HG02885 (cell line): ENCODE results near the gene SHD.

Experiments used
- ATAC-seq: cut with Tn5 transposase; IDR thresholded peaks from one replicate; pipeline ENCODE4 v1.9.1; 2021; ENCODE audit warnings: mild to moderate bottlenecking; ENCODE audit not compliant: unreplicated experiment, poor library complexity

The SHD gene

DNA sequence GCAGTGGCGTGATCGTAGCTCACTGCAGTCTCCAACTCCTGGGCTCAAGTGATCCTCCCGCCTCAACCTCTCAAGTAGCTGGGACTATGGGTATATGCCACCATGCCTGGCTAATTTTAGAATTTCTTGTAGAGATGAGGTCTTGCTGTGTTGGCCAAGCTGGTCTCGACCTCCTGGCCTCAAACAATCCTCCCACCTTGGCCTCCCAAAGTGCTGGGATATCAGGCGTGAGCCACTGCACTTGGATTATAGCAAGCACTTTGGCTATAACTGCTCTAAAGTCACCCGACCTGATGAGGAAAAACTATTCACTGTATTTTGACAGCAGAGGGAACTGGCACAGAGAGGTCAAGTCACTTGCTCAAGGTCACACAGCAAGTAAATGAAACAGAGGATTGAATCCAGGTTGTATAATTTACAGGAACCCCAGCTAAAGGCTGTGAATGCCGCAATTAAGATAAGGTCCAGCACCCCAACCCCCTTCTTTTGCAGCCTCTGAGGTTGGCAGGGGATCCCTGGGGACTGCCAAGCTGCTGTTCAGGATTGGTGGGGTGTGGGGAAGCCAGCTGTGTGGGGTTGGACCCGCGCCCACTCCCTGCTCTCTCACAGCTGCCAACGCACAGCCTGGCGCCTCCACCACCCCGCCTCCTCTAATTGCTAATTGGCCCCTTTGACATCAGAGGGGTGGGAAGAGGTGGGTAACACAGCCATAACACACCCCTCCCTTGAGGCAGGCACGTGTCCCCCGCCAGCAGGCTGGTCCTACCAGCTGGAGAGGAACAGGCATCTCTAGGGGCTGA lies 17.1 kb downstream of the SHD start:
- no peak for ATAC-seq

DNA sequence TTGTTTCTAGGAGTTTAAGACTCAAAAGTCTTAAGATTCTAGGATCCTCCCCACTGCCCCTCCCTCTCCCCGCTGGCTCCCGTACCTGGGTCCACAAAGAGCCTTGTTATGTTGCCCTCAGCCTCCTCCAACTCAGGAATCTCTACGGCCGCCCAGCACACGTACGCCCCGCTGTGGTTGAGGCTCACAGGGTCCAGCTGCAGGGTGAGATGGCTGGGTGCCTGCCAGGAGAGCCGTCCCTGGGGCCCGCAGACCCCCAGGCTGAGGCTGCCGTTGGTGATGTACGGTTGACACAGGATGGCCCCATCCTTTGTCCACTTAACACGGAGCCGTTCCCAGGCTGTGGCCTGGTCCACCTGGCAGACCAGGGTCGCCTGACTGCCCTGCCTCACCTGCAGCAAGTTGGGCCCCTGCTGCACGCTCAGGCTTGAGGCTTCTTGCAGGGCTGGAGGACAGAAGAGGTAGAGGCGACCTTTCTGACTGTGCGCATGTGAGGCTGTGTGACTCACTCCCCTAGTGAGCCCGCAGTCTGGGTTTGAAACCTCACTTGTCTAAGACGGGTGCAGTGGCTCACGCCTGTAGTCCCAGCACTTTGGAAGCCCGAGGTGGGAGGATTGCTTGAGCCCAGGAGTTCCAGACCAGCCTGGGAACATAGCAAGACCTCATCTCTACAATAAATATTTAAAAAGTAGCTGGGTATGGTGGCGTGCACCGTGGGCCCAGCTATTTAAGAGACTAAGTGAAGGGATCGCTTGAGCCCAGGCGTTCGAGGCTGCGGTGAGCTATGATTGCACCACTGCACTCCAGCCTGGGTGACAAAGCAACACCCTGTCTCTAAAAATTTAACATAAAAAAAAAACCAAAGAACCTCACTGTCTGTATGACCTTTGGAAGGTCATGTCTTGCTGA lies 19.1 kb downstream of the SHD start:
- ATAC-seq = no peak

GRCh38 chr19:4298810-4299550 lies 19.9 kb downstream of the SHD start:
- no peak for ATAC-seq

- no peak for ATAC-seq
Measured at GRCh38 chr19:4300589-4300988, 21.5 kb downstream of the SHD start.

GRCh38 chr19:4301590-4302242 lies 22.6 kb downstream of the SHD start:
- ATAC-seq = no peak

GRCh38 chr19:4302243-4302640 lies 23.2 kb downstream of the SHD start, which contains the start of gene TMIGD2:
TSS of gene TMIGD2 (minus strand) at chr19:4302389. CDS start at chr19:4302385, 4 bp downstream.
- ATAC-seq = no peak

DNA sequence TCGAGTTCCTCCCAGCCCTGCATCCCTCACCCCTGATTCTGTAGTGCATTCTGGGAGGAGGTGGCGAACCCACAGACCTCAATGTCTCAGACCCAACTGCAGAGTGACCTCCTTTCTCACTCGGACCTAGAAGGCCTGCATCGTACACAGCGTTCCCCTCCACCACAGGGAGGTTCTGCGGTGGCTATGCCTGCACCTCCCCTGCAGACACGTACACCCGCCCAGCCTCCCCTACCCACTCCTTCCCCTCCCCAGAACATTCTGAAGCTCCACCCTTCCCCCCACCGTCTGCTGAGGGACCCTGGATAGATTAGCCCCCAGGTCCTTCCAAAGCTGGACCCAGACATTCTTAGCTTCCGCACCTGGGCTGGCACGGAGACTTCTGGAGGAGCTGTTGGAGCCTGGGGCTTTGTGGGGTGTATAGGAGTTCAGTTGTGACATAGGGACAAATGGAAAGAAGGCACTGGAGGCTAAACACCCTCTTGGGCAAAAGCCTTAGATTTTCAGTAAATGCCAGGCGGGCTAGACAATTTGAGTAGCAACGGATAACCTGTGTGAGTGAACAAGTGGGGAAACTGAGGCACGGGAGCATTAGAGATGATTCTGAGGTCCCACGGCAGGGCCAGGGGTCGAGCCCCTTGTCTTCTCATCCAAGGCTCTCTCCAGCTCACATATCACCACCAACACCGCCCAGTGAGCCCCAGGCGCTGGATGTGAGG lies 24.9 kb downstream of the SHD start:
- ATAC-seq = no peak

DNA sequence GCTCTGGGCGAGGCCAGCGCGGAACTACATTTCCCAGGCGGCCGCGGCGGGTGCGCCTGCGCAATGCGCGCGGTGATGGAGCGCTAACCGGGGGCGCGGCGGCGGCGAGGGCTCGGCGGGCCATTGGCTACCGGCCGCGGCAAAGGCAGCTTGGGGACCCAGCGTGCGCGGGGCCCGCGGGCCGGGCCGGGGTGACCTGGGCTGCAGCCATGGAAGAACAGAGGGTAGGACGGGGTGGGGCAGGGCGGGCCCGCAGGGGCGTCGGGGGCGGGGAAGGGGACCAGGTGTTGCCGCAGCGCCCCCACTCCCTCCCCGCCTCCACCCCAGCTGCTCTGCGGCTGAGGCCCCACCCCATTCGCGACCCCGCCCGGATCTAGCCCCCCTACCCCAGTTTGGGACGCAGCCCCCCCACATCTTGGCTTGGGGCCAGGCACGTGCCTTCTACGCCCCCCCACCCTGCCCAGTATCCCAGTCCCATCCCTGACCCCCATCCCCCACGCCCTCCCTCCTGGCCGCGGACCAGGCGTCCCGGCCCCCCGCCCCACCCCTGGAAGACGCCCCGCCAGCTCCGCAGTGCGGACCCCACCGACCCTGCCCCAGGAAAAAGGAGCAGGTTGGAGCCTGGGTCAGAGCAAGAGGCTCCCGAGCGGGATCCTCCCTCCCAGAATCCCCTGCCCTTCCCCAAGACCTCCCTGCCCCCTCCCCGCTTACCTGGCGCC lies 25.6 kb downstream of the SHD start, which contains the start of gene FSD1:
TSS of gene FSD1 (plus strand) at position 61 of the 719 bp plus-strand sequence. CDS start at position 210, 149 bp downstream.
- ATAC-seq = no peak

DNA sequence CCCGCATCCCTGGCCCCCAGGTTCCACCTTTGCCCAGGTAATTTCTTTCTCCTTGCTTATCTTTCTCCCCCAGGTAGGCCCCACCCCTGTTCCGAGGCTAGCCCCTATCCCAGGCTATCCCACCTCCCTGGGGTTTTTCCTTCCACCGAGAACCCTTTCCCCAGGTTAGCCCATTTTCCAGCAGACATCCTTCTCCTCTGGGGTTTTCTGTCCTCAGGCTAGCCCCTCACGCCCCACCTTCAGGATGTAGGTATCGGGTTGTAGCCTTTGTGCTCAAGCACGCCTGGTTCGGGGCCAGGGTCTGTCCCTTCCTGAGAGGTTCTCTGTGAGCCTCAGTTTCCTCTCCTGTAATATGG lies 26.2 kb downstream of the SHD start:
- ATAC-seq = no peak

GRCh38 chr19:4305659-4306058 lies 26.6 kb downstream of the SHD start:
- no peak for ATAC-seq

DNA sequence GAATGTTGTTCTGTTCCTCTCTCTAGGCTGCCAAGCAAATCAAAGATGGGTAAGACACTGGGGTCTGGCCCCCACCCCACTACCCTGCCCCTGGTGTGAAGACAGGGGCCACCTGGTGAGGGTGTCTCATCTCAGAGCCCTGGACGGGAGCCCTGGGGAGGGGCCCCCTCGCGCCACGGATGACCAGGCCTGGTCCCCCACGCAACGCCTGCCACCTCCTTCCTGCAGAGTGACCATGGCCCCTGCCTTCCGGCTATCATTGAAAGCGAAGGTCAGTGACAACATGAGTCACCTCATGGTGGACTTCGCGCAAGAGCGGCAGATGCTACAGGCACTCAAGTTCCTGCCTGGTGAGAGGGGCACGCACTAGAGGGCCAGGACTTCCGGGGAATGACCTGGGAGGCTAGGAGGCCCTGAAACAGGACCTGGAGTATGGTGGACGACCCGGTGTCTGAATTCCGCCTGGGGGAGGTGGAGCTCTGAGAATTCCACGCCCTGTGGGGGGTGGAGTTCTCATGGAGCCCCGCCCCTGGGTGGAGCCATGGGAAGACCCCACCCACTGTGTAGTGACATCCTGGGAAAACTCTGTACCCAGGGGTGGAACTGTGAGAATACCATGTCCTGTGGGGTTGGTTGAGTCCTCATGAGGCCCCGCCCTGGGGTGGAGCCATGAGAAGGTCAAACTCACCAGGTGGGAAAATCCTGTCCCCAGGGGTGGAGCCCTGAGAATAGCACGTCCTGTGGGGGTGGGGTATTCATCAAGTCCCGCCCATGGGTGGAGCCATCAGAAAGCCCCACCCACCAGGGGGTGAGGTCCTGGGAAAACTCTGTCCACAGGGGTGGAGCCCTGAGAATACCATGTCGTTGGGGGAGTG lies 31.4 kb downstream of the SHD start:
- ATAC-seq = no peak

GRCh38 chr19:4313847-4314490 lies 34.9 kb downstream of the SHD start:
- no peak for ATAC-seq

DNA sequence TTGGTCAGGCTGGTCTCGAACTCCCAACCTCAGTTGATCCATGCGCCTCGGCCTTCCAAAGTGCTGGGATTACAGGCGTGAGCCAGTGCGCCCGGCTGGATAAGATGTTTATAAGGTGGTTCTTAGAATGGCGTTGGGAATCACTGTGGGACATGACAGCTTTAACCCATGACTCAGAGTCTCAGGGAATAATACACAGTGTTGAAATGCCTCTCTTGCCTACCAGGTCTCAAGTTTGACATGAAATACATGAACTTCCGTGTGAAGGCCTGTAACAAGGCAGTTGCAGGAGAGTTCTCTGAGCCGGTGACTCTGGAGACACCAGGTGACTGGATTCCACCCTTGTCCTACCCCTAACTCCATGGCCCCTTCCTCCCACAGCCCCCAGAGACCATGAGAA lies 37.9 kb downstream of the SHD start:
- ATAC-seq = no peak

- no peak for ATAC-seq
Measured at GRCh38 chr19:4318460-4318859, 39.4 kb downstream of the SHD start.

- no peak for ATAC-seq
Measured at GRCh38 chr19:4319067-4319718, 40.1 kb downstream of the SHD start.

DNA sequence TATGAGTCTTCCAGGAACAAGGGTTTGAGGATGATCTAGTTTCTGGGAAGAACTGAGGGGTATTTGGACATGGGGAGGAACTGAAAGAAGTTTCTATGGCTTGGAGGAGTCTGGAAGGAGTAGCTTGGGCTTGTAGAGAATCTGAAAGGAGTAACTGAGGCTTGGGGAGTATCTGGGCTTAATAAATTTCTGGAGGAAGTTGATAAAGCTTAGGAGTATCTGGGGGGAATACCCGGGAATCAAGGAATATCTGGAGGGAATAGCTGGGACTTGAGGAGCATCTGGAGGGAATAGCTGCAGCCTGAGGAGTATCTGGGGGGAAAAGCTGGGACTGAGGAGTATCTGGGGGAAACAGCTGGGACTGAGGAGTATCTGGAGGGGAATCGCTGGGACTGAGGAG lies 41.4 kb downstream of the SHD start:
- no peak for ATAC-seq
